HCT116 (cell line): Measurements from ENCODE around the gene ESAM. TPM values are rescaled to one million over a fixed set of nuclear protein-coding genes. Genes with fewer than 3 reads are reported as not detected.

Experiments used
- ATAC-seq: fragments of 200-7000 bp; cut with Tn5 transposase; 2 replicates; pipeline ENCODE4 v1.9.1; 2020; ENCODE audit warnings: mild to moderate bottlenecking, moderate library complexity
- BruUV-seq: library from RNA; stranded (reverse); fragments of 400-500 nt; replicated peaks from 2 replicates; lab custom pipeline; 2021; lab: Mats Ljungman, UMichigan
- CTCF ChIA-PET: fragments of 300-600 bp; sonication (Branson Sonifier 250); formaldehyde crosslinking; loops from one replicate; lab custom pipeline; 2021; ENCODE audit warnings: antibody characterized with exemption; lab: Charles Lee
- POLR2A ChIA-PET: fragments of 300-600, 350-600 bp; sonication (Branson Sonifier 250); formaldehyde crosslinking; loops from one replicate; lab custom pipeline; 2021; ENCODE audit warnings: antibody characterized with exemption; lab: Charles Lee
- RAD21 ChIA-PET, 2 experiments: fragments of 300-600 bp; sonication (Branson Sonifier 250); formaldehyde crosslinking; loops; one replicate each; lab custom pipeline; 2023; ENCODE audit warnings: low total read pairs in 2 of 2; ENCODE audit not compliant: uncharacterized antibody in 2 of 2, unreplicated experiment in 2 of 2, low non-redundant PET in 1 of 2; lab: Charles Lee
- DNase-seq: peaks from one replicate; pipeline ENCODE4 v3.0.0-alpha.2; 2010; ENCODE audit warnings: low read depth, low spot score
- H2AFZ ChIP-seq: fragments of 200-600 bp; shearing (Covaris generic), sonication (generic); 2 replicates; pipeline ENCODE4 v1.6.1; 2017; ENCODE audit warnings: low read depth, mixed run types, mixed read lengths, antibody characterized with exemption, low read length; ENCODE audit not compliant: poor library complexity, severe bottlenecking
- H3K27ac ChIP-seq: 2 replicates; pipeline ENCODE4 v1.5.1; 2012; ENCODE audit warnings: low read depth, low read length
- H3K27me3 ChIP-seq: fragments of 200-600 bp; sonication (generic); 2 replicates; pipeline ENCODE4 v1.6.1; 2016; ENCODE audit warnings: mixed run types, low read length, mixed read lengths; ENCODE audit not compliant: insufficient read depth
- H3K36me3 ChIP-seq, 2 experiments: fragments of 200-500 bp in 1 of 2; fragments of 200-600 bp in 1 of 2; sonication (Bioruptor generic) in 1 of 2; sonication (generic) in 1 of 2; 2 replicates each; pipeline versions ENCODE4 v1.5.1 to v1.6.1; 2014 to 2016; ENCODE audit warnings: low read length in 2 of 2, inconsistent platforms in 1 of 2, mixed read lengths in 1 of 2, mixed run types in 1 of 2; ENCODE audit not compliant: insufficient read depth in 2 of 2, control insufficient read depth in 1 of 2
- H3K4me1 ChIP-seq, 2 experiments: fragments of 200-600 bp in 1 of 2; sonication (generic) in 1 of 2; 2 replicates each; pipeline versions ENCODE4 v1.5.1 to v1.6.1; 2012 to 2017; ENCODE audit warnings: low read length in 2 of 2, inconsistent platforms in 1 of 2, mild to moderate bottlenecking in 1 of 2, mixed read lengths in 1 of 2, mixed run types in 1 of 2, moderate library complexity in 1 of 2; ENCODE audit not compliant: insufficient read depth in 2 of 2, control insufficient read depth in 1 of 2
- H3K4me2 ChIP-seq: fragments of 200-600 bp; sonication (generic); 2 replicates; pipeline ENCODE4 v1.6.1; 2017; ENCODE audit warnings: mixed run types, low read length, mixed read lengths
- H3K4me3 ChIP-seq, 2 experiments: fragments of 200-600 bp in 1 of 2; sonication (generic) in 1 of 2; replicated peaks in 1 of 2; 2 replicates each; pipeline ENCODE4 v1.5.1; 2011 to 2016; ENCODE audit warnings: low read length in 2 of 2, control low read depth in 1 of 2, low read depth in 1 of 2, mild to moderate bottlenecking in 1 of 2, mixed read lengths in 1 of 2, mixed run types in 1 of 2
- H3K79me2 ChIP-seq: fragments of 200-600 bp; sonication (generic); 2 replicates; pipeline ENCODE4 v1.6.1; 2017; ENCODE audit warnings: mild to moderate bottlenecking, mixed run types, low read length, moderate library complexity, mixed read lengths; ENCODE audit not compliant: insufficient read depth
- H3K9ac ChIP-seq: fragments of 200-600 bp; sonication (generic); 2 replicates; pipeline ENCODE4 v1.6.1; 2016; ENCODE audit warnings: low read length, mixed read lengths
- H3K9me2 ChIP-seq: fragments of 200-600 bp; sonication (generic), shearing (Covaris generic); 2 replicates; pipeline ENCODE4 v1.6.1; 2017; ENCODE audit warnings: mixed run types, mild to moderate bottlenecking, moderate library complexity; ENCODE audit not compliant: insufficient read depth
- H3K9me3 ChIP-seq, 2 experiments: fragments of 200-500 bp in 1 of 2; fragments of 200-600 bp in 1 of 2; sonication (Bioruptor generic) in 1 of 2; sonication (generic) in 1 of 2; 2 replicates each; pipeline ENCODE4 v1.6.1; 2014 to 2017; ENCODE audit warnings: low read length in 2 of 2, mixed read lengths in 2 of 2, inconsistent platforms in 1 of 2, low read depth in 1 of 2, mild to moderate bottlenecking in 1 of 2, mixed run types in 1 of 2, moderate library complexity in 1 of 2; ENCODE audit not compliant: control insufficient read depth in 1 of 2, insufficient read depth in 1 of 2
- H4K20me1 ChIP-seq: fragments of 200-600 bp; sonication (generic), shearing (Covaris generic); 2 replicates; pipeline ENCODE4 v1.6.1; 2017; ENCODE audit warnings: mixed run types, mild to moderate bottlenecking, moderate library complexity; ENCODE audit not compliant: insufficient read depth
- EZH2 ChIP-seq: fragments of 200-600 bp; sonication (generic); IDR thresholded peaks from 2 replicates; pipeline ENCODE4 v1.6.1; 2017; ENCODE audit warnings: antibody characterized with exemption, mixed run types
- POLR2A ChIP-seq: IDR thresholded peaks from 2 replicates; pipeline ENCODE4 v1.7.0; 2011; ENCODE audit warnings: borderline replicate concordance; ENCODE audit not compliant: insufficient read depth, insufficient read length; ENCODE audit errors: extremely low read depth
- SIN3A ChIP-seq: IDR thresholded peaks from 2 replicates; pipeline ENCODE4 v1.6.1; 2012; ENCODE audit warnings: low read depth
- SP1 ChIP-seq: IDR thresholded peaks from 2 replicates; pipeline ENCODE4 v1.6.1; 2012; ENCODE audit warnings: low read depth
- SRF ChIP-seq: IDR thresholded peaks from 2 replicates; pipeline ENCODE4 v1.6.1; 2012; ENCODE audit warnings: low read depth
- TCF7L2 ChIP-seq: IDR thresholded peaks from 2 replicates; pipeline ENCODE4 v1.7.0; 2011; ENCODE audit warnings: borderline replicate concordance, inconsistent platforms; ENCODE audit not compliant: insufficient read depth, insufficient read length; ENCODE audit errors: extremely low read depth
- ZFX ChIP-seq: fragments of 450-650 bp; IDR thresholded peaks from 2 replicates; pipeline ENCODE4 v1.6.1; 2017
- intact Hi-C: fragments of 100-400 bp; cut with micrococcal nuclease; formaldehyde crosslinking; loops from 2 replicates; pipeline ENCODE4 v1.10.0; 2022
- total RNA-seq: library from RNA; stranded (reverse); gene quantifications from one replicate; pipeline ENCODE4 v1.2.1, GENCODE V29; 2021; ENCODE audit not compliant: unreplicated experiment
- TF ChIP-seq, protein P1 (sequence below): IDR thresholded peaks from 2 replicates; pipeline ENCODE4 v1.6.1; 2012
- TF ChIP-seq, protein P2 (sequence below), 3 experiments: fragments of 200-600 bp in 1 of 3; sonication (generic) in 1 of 3; IDR thresholded peaks in 2 of 3; conservative IDR thresholded peaks in 1 of 3; 2 replicates each; pipeline ENCODE4 v1.5.1; 2012 to 2017; ENCODE audit warnings: low read depth in 2 of 3, low read length in 2 of 3, antibody characterized with exemption in 1 of 3, borderline replicate concordance in 1 of 3, control low read depth in 1 of 3, mild to moderate bottlenecking in 1 of 3, mixed read lengths in 1 of 3, mixed run types in 1 of 3, moderate library complexity in 1 of 3; ENCODE audit not compliant: insufficient read depth in 1 of 3

The ESAM gene
- total RNA-seq, 1 experiment from 2014 or later = 6.1 TPM

DNA sequence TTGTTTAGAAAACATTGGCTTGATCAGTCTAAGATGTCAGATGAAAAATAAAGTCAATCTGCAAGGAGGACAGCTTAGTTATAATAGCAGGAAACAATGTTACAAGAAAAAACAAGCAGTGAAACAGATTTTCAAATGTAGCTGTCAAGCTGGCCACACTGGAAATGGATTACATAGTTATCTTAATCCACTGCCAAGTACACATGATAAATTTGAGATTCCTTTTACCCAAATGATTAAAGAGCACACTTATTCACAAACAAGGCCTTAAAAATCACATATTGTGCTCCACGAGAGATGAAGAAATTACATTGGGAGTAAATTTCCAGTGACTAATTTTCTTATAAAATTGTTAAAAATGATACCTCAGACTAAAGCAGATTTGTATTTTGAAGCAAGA, 17.5 kb upstream of the ESAM start:
- Histone ChIP-seq H3K27me3 (no peaks in the 10 kb centered on the region), H3K4me1 (0 out of 4 replicates have a peak, but pooled peaks cover 0 to 5% of the 10 kb centered on the region in 2 experiments), H3K9me3 (no peaks in the 10 kb centered on the region), H4K20me1 (no peaks in the 10 kb centered on the region), H3K27ac (no peak overlapping the region), H2AFZ (no peak overlapping the region), H3K4me2 (no peak overlapping the region), H3K9me2 (no peaks in the 10 kb centered on the region), H3K36me3 (no peaks in the 10 kb centered on the region), H3K9ac (no peak overlapping the region), H3K4me3 (no peak overlapping the region), H3K79me2 (0 out of 2 replicates have a peak, but pooled peaks cover 2% of the 10 kb centered on the region)
- TF ChIP-seq TCF7L2 (no peak), SP1 (no peak), SRF (no peak), EZH2 (no peak), ZFX (no peak), POLR2A (no peak), SIN3A (no peak)
- TF ChIP-seq, protein P1, sequence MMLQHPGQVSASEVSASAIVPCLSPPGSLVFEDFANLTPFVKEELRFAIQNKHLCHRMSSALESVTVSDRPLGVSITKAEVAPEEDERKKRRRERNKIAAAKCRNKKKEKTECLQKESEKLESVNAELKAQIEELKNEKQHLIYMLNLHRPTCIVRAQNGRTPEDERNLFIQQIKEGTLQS = no peak
- TF ChIP-seq, protein P2, sequence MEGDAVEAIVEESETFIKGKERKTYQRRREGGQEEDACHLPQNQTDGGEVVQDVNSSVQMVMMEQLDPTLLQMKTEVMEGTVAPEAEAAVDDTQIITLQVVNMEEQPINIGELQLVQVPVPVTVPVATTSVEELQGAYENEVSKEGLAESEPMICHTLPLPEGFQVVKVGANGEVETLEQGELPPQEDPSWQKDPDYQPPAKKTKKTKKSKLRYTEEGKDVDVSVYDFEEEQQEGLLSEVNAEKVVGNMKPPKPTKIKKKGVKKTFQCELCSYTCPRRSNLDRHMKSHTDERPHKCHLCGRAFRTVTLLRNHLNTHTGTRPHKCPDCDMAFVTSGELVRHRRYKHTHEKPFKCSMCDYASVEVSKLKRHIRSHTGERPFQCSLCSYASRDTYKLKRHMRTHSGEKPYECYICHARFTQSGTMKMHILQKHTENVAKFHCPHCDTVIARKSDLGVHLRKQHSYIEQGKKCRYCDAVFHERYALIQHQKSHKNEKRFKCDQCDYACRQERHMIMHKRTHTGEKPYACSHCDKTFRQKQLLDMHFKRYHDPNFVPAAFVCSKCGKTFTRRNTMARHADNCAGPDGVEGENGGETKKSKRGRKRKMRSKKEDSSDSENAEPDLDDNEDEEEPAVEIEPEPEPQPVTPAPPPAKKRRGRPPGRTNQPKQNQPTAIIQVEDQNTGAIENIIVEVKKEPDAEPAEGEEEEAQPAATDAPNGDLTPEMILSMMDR (IDR thresholded peaks at IDR 0.05 in 2 of 3, conservative IDR thresholded peaks at IDR 0.05 in 1 of 3; ENCODE audit: borderline replicate concordance in 1 of 3, insufficient read depth in 1 of 3, low read depth in 2 of 3, low read length in 2 of 3) = no peak
- ATAC-seq (no peak), DNase-seq (no peak)
- intact Hi-C loops = no loop called here
- RAD21 ChIA-PET = no interaction called here
- no TSS peak for BruUV-seq
- POLR2A ChIA-PET = no interaction called here
- CTCF ChIA-PET = interaction anchor here (0.8 to 1.7 kb wide), 5 partner anchors 9 to 57 kb away, joined by 3 to 11 read pairs (median 3); no protein-coding TSS in a partner anchor
